ENCODE measurements around the gene TIMM44.

TIMM44 gene

GRCh38 chr19:7943444-7944176, at the start of gene TIMM44:
Gene TIMM44, minus strand, starts transcription at chr19:7943666. Its CDS starts 15 bp downstream, at chr19:7943651.
- no peak for TF ChIP-seq CTCF (IDR thresholded peaks at IDR 0.05; ENCODE audit: low read depth, low read length)
- DNase-seq (ENCODE audit: low read depth in 2 of 2), result peak; percentile 100

GRCh38 chr19:7992575-7992974, 49.1 kb upstream of the TIMM44 start:
- TF ChIP-seq CTCF (IDR thresholded peaks at IDR 0.05; ENCODE audit: low read depth, low read length), result no peak
- no peak for DNase-seq (ENCODE audit: low read depth in 2 of 2)
- no peak overlapping the region for H3K4me3 ChIP-seq (replicated peaks in 1 of 2; ENCODE audit: low read depth in 2 of 2, low read length in 2 of 2)

More at GRCh38 chr19:7943444-7944176, at the start of gene TIMM44:
- peak within 1 kb of the TSS; percentile 94 to 97 for H3K4me3 ChIP-seq (replicated peaks in 1 of 2; ENCODE audit: low read depth in 2 of 2, low read length in 2 of 2)

GRCh38 chr19:7989071-7989575, 45.7 kb upstream of the TIMM44 start:
- no peak overlapping the region for H3K4me3 ChIP-seq (replicated peaks in 1 of 2; ENCODE audit: low read depth in 2 of 2, low read length in 2 of 2)
- TF ChIP-seq CTCF (IDR thresholded peaks at IDR 0.05; ENCODE audit: low read depth, low read length), result no peak
- peak in 1 of 2 donors; percentile 19 for DNase-seq (ENCODE audit: low read depth in 2 of 2)

- TF ChIP-seq CTCF (IDR thresholded peaks at IDR 0.05; ENCODE audit: low read depth, low read length), result no peak
- H3K4me3 ChIP-seq (replicated peaks in 1 of 2; ENCODE audit: low read depth in 2 of 2, low read length in 2 of 2), result no peak overlapping the region
- DNase-seq (ENCODE audit: low read depth in 2 of 2), result no peak
Observed at GRCh38 chr19:7988307-7988706, 44.8 kb upstream of the TIMM44 start.

- no peak for TF ChIP-seq CTCF (IDR thresholded peaks at IDR 0.05; ENCODE audit: low read depth, low read length)
- H3K4me3 ChIP-seq (replicated peaks in 1 of 2; ENCODE audit: low read depth in 2 of 2, low read length in 2 of 2), result no peak overlapping the region
Observed at GRCh38 chr19:7987114-7987768, 43.8 kb upstream of the TIMM44 start.

GRCh38 chr19:7986321-7987113, 43.1 kb upstream of the TIMM44 start:
- no peak overlapping the region for H3K4me3 ChIP-seq (replicated peaks in 1 of 2; ENCODE audit: low read depth in 2 of 2, low read length in 2 of 2)
- TF ChIP-seq CTCF (IDR thresholded peaks at IDR 0.05; ENCODE audit: low read depth, low read length), result no peak
- DNase-seq (ENCODE audit: low read depth in 2 of 2), result peak; percentile 63 to 83

More at GRCh38 chr19:7987114-7987768, 43.8 kb upstream of the TIMM44 start:
- DNase-seq (ENCODE audit: low read depth in 2 of 2), result no peak
